GM19043 (cell line): Measurements from ENCODE around the gene RAB31.
"Not testable (repeated sequence)": the region's sequence is repeated elsewhere in the genome, so short reads cannot be mapped to it uniquely, and the experiment has no call there.

Experiments used
- ATAC-seq: cut with Tn5 transposase; IDR thresholded peaks from one replicate; pipeline ENCODE4 v1.9.1; 2021; ENCODE audit warnings: low read depth; ENCODE audit not compliant: unreplicated experiment

RAB31 gene

DNA sequence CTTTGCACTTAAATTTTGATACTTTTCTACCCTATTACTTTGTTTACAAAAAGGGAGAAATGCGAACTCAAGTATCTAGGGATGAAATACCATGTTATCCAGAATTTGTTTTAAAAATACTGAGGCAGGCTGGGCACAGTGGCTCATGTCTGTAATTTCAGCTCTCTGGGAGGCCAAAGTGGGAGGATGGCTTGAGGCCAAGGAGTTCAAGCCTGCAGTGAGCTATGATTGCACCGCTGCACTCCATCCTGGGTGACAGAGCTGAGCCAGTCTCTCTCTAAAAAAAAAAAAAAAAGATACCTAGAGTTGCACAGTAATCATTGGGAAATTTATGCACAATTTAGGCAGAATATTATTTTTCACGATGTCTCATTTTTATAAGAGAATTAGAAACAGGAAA lies 193.3 kb downstream of the RAB31 start:
- ATAC-seq, result no peak

DNA sequence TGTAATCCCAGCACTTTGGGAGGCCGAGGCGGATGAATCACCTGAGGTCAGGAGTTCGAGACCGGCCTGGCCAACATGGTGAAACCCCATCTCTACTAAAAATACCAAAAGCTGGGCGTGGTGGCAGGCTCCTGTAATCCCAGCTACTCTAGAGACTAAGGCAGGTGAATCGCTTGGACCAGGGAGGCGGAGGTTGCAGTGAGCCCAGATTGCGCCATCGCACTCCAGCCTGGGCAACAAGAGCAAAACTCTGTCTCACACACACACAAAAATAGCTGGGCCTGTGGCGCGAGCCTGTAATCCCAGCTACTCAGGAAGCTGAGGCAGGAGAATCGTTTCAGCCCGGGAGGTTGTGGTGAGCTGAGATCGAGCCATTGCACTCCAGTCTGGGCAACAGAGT lies 194.2 kb downstream of the RAB31 start:
- ATAC-seq, result not testable (repeated sequence)

- ATAC-seq, result no peak
Measured at GRCh38 chr18:9902832-9903231, 194.7 kb downstream of the RAB31 start.

DNA sequence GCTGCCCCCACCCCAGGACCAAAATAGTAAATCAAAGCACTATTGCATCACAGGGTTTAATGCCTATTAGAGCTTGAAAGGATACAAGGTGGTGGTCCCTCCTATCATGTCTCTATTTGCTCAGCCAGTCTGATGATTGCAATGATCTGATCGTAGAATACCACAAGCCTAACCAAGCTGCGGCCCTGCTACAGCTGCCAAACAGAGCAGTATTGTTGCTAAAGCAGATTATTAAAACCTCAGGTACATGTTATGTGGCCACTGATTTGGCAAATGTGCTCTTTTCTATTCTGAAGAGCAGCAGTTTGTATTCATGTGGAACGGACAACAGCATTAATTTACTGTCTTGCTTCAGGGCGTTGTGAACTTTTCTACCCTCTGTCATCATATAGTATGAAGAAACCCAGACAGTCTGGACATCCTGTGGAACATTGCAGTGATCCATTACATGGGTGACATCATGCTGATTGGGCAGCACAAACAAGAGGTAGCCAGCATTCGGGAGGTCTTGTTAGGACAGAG lies 197.4 kb downstream of the RAB31 start:
- ATAC-seq, result no peak

DNA sequence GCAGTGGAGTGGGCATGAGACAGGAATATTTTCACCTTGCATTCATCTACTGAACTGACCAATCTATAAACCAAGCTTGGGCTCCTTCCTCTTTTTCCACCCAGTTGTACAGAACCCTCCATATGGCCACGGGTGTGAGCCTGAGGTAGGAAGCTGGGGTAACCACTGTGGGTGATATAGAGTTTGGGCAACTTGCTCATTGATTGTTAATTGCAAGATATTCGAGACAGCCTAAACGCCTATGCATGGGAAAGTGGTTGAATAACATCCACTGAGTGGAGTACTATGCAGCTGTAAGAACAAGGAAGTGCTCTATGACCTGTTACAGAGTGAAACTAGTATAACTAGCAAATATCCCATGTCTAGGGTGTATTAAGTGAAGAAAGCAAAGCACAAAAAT lies 198.4 kb downstream of the RAB31 start:
- no peak for ATAC-seq

GRCh38 chr18:9907867-9908266 lies 199.8 kb downstream of the RAB31 start:
- no peak for ATAC-seq

- ATAC-seq, result no peak
Measured at GRCh38 chr18:9910071-9910470, 202.0 kb downstream of the RAB31 start.

DNA sequence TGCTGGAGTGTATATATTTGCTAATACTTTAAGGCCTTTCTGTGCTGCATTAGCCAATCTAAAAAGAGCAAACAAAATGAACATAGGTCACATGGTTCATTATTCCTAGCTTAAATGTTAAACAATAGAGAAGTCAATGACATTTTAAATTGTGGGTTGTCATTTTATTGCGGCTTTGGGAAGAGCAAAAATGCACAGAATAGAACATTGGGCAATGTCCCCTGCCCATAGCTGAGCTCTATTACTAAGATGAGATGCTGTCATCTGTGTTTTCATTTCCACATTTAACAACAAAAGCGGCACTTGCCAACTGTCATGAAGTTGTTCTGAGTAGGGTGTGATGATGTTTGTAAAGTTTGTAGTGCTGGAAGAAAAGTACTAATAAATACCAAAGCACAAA lies 202.6 kb downstream of the RAB31 start:
- ATAC-seq, result no peak

DNA sequence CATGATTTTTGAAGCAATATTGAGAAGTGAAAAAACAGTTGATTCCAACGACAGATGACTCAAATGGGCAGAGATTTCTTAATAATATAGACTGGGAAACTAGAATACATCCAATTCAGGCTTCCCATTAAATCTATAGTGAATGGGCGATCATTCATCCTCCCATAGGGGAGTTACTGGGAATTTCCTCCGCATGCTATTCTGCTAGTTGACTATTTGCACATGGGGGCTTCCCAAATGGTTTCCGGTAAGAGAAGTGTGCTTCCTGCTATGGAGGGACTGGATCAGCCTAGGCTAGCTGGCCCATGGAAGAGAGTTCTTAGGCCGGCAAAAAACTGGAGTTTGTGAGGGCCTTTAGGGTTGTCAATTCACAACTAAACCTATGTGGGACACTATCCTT lies 203.1 kb downstream of the RAB31 start:
- ATAC-seq, result no peak
